Transverse colon (tissue), 4 donors: Measurements from ENCODE around the gene FANCI. TPM values are rescaled to one million over a fixed set of nuclear protein-coding genes. Genes with fewer than 3 reads are reported as not detected.

Experiments
- DNase-seq: peaks from one replicate; pipeline ENCODE4 v3.0.0-alpha.2; 2019
- H3K27ac ChIP-seq, 4 donors: fragments of 200-600 bp; sonication (generic); 2 replicates each; pipeline ENCODE4 v1.5.1; 2016 to 2018; ENCODE audit warnings: inconsistent platforms in 4 of 4
- H3K27me3 ChIP-seq: fragments of 200-600 bp; sonication (generic); 2 replicates; pipeline ENCODE4 v1.5.1; 2017; ENCODE audit warnings: inconsistent platforms
- H3K36me3 ChIP-seq, 4 donors: fragments of 200-600 bp; sonication (generic); 2 replicates each; pipeline ENCODE4 v1.5.1; 2017 to 2019; ENCODE audit warnings: inconsistent platforms in 4 of 4
- H3K4me1 ChIP-seq, 4 donors: fragments of 200-600 bp; sonication (generic); 2 replicates each; pipeline ENCODE4 v1.5.1; 2017 to 2020; ENCODE audit warnings: inconsistent platforms in 4 of 4
- H3K4me3 ChIP-seq, 4 donors: fragments of 200-600 bp; sonication (generic); 1 replicate in 1 of 4; 2 replicates in 3 of 4; pipeline versions ENCODE4 v1.5.1 to v1.6.1; 2017 to 2019; ENCODE audit warnings: inconsistent platforms in 4 of 4
- H3K9me3 ChIP-seq, 2 donors: fragments of 200-600 bp; sonication (generic); 2 replicates each; pipeline ENCODE4 v1.5.1; 2017 to 2019; ENCODE audit warnings: inconsistent platforms in 2 of 2
- CTCF ChIP-seq, 5 experiments: fragments of 200-600 bp in 3 of 5; fragments of 450-650 bp in 2 of 5; sonication (generic) in 3 of 5; IDR thresholded peaks; 1 replicate in 2 of 5; 2 replicates in 3 of 5; pipeline ENCODE4 v1.5.1; 2016 to 2017; ENCODE audit warnings: antibody characterized with exemption in 5 of 5, inconsistent platforms in 3 of 5, mild to moderate bottlenecking in 2 of 5, moderate library complexity in 1 of 5
- EP300 ChIP-seq: sonication (generic); formaldehyde crosslinking; IDR thresholded peaks from one replicate; pipeline ENCODE4 v1.6.1; 2017; ENCODE audit warnings: antibody characterized with exemption, low read depth
- POLR2A ChIP-seq: fragments of 450-650 bp; IDR thresholded peaks from one replicate; pipeline ENCODE4 v1.6.1; 2016; ENCODE audit warnings: antibody characterized with exemption, mild to moderate bottlenecking, moderate library complexity
- POLR2AphosphoS5 ChIP-seq, 3 donors: sonication (generic); formaldehyde crosslinking; IDR thresholded peaks; one replicate each; pipeline ENCODE4 v1.6.1; 2016; ENCODE audit warnings: antibody characterized with exemption in 3 of 3
- WGBS, 2 donors: methylation state at CpG; one replicate each; pipeline ENCODE4 v1.1.5; 2018; ENCODE audit warnings: low coverage in 1 of 2; 5-methylcytosine and 5-hydroxymethylcytosine counted together
- in situ Hi-C, 4 donors: fragments of 200-750 bp; cut with MboI; loops; one replicate each; pipeline versions ENCODE4 v1.15.0 to v1.15.1; 2017; ENCODE audit warnings: low sequenced_read_pairs in 3 of 4, low pct_ligation_motif_present in 1 of 4, low pct_unique_long_range_greater_than_20kb in 1 of 4
- intact Hi-C: fragments of 100-400 bp; cut with DNase I; formaldehyde crosslinking; loops from one replicate; pipeline ENCODE4 v1.15.1; 2023; ENCODE audit warnings: low total_unique reads
- total RNA-seq, 4 donors: library from RNA; depleted of rRNA; stranded (reverse); fragments of >200 nt; gene quantifications; one replicate each; pipeline ENCODE4 v1.1.0, GENCODE V29; 2016

Gene FANCI
- 10 to 100 TPM in 1 of 4 donors, 1 to 10 TPM in 3; 3.7 to 10.3 (median 4.5) TPM for total RNA-seq

- no peaks in the 10 kb centered on the region for H3K9me3 ChIP-seq
- H3K27ac ChIP-seq, result peak within 1 kb of the TSS; percentile 50 to 64 (median 64)
- no peaks in the 10 kb centered on the region for H3K27me3 ChIP-seq
- intact Hi-C loops (no loop called here), in situ Hi-C loops (no loop called here)
- peak; percentile 98 for DNase-seq
- H3K4me3 ChIP-seq, result peak within 1 kb of the TSS; percentile 38 to 86 (median 72)
- peaks cover 8 to 16% (median 11%) of the 10 kb centered on the region in 4 donors for H3K4me1 ChIP-seq
- no peaks in the 10 kb centered on the region for H3K36me3 ChIP-seq
- TF ChIP-seq POLR2AphosphoS5 (IDR thresholded peaks at IDR 0.05) (peak; percentile 33 to 63 (median 58)), EP300 (no peak), POLR2A (peak; percentile 23), CTCF (IDR thresholded peaks at IDR 0.05) (peak; percentile 24 to 54 (median 45))
- 0% methylated on average over 43 of the region's 69 CpGs; no CpG with 5 or more reads in 1 of the 2 donors for WGBS, 2 donors
Observed at GRCh38 chr15:89243691-89244573, at the start of gene FANCI. Gene FANCI (plus strand): TSS chr15:89243979. CDS start chr15:89247648, 3,669 bp downstream.

GRCh38 chr15:89194608-89195007 lies 49.2 kb upstream of the FANCI start:
- Histone ChIP-seq H3K4me3 (no peak overlapping the region), H3K27me3 (no peaks in the 10 kb centered on the region), H3K27ac (no peak overlapping the region), H3K9me3 (no peaks in the 10 kb centered on the region), H3K36me3 (peaks cover 0 to 43% (median 20%) of the 10 kb centered on the region in 4 donors), H3K4me1 (peaks cover 5 to 15% (median 11%) of the 10 kb centered on the region in 4 donors)
- in situ Hi-C loops (loop anchor here in 2 of 4 donors (25.0 kb wide), 2 partner anchors 132 to 282 kb away; partner anchors contain the start of gene MFGE8 (in 1 of the 2)), intact Hi-C loops (no loop called here)
- no peak for DNase-seq
- 71 to 93% methylated on average over 2 to 4 of the region's 4 CpGs for WGBS, 2 donors
- TF ChIP-seq POLR2A (no peak), EP300 (no peak), POLR2AphosphoS5 (IDR thresholded peaks at IDR 0.05) (no peak), CTCF (IDR thresholded peaks at IDR 0.05) (no peak)

- no peaks in the 10 kb centered on the region for H3K9me3 ChIP-seq
- no peak overlapping the region for H3K27ac ChIP-seq
- intact Hi-C loops (no loop called here), in situ Hi-C loops (loop anchor here in 2 of 4 donors (25.0 kb wide), 2 partner anchors 134 to 284 kb away; partner anchors contain the start of gene MFGE8 (in 1 of the 2))
- H3K27me3 ChIP-seq, result no peaks in the 10 kb centered on the region
- WGBS, 2 donors, result 93% methylated on average over 2 to 8 of the region's 8 CpGs
- no peak for DNase-seq
- TF ChIP-seq POLR2AphosphoS5 (IDR thresholded peaks at IDR 0.05) (no peak), CTCF (IDR thresholded peaks at IDR 0.05) (no peak), POLR2A (no peak), EP300 (no peak)
- peaks cover 5 to 15% (median 11%) of the 10 kb centered on the region in 4 donors for H3K4me1 ChIP-seq
- no peak overlapping the region for H3K4me3 ChIP-seq
- peaks cover 0 to 33% (median 13%) of the 10 kb centered on the region in 4 donors for H3K36me3 ChIP-seq
Observed at GRCh38 chr15:89195836-89196235, 47.9 kb upstream of the FANCI start.

- Histone ChIP-seq H3K4me3 (no peak overlapping the region), H3K4me1 (peaks cover 5 to 15% (median 11%) of the 10 kb centered on the region in 4 donors), H3K27ac (peak overlapping the region in 1 of 4 donors; percentile 40), H3K9me3 (no peaks in the 10 kb centered on the region), H3K27me3 (no peaks in the 10 kb centered on the region), H3K36me3 (peaks cover 0 to 29% (median 11%) of the 10 kb centered on the region in 4 donors)
- intact Hi-C loops (no loop called here), in situ Hi-C loops (loop anchor here in 2 of 4 donors (25.0 kb wide), 2 partner anchors 134 to 284 kb away; partner anchors contain the start of gene MFGE8 (in 1 of the 2))
- WGBS, 2 donors, result 80 to 89% methylated on average over 1 to 6 of the region's 6 CpGs
- no peak for DNase-seq
- TF ChIP-seq POLR2A (no peak), EP300 (no peak), CTCF (IDR thresholded peaks at IDR 0.05) (no peak), POLR2AphosphoS5 (IDR thresholded peaks at IDR 0.05) (no peak)
Observed at GRCh38 chr15:89196241-89196640, 47.5 kb upstream of the FANCI start.
